ENCODE data around the gene TBC1D5. TPM values are rescaled to one million over a fixed set of nuclear protein-coding genes. Genes with fewer than 3 reads are reported as not detected.

Gene TBC1D5
- polyA plus RNA-seq, 1 experiment: 27.0 TPM

- TF ChIP-seq, protein P1, sequence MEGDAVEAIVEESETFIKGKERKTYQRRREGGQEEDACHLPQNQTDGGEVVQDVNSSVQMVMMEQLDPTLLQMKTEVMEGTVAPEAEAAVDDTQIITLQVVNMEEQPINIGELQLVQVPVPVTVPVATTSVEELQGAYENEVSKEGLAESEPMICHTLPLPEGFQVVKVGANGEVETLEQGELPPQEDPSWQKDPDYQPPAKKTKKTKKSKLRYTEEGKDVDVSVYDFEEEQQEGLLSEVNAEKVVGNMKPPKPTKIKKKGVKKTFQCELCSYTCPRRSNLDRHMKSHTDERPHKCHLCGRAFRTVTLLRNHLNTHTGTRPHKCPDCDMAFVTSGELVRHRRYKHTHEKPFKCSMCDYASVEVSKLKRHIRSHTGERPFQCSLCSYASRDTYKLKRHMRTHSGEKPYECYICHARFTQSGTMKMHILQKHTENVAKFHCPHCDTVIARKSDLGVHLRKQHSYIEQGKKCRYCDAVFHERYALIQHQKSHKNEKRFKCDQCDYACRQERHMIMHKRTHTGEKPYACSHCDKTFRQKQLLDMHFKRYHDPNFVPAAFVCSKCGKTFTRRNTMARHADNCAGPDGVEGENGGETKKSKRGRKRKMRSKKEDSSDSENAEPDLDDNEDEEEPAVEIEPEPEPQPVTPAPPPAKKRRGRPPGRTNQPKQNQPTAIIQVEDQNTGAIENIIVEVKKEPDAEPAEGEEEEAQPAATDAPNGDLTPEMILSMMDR (IDR thresholded peaks at IDR 0.05; ENCODE audit: insufficient read depth, low read depth, low read length): no peak
- ChIA-PET CTCF (no interaction called here), POLR2A (interaction anchor here (0.6 kb wide), 1 partner anchor 185 kb away, joined by 4 read pairs; no protein-coding TSS in a partner anchor)
- no peak for DNase-seq (ENCODE audit: low read depth)
- H3K4me3 ChIP-seq (ENCODE audit: low read depth, low read length): no peak overlapping the region
- no peaks in the 10 kb centered on the region for H3K36me3 ChIP-seq (ENCODE audit: control insufficient read depth, insufficient read depth, low read length)
- H3K27me3 ChIP-seq (ENCODE audit: control insufficient read depth, insufficient read depth, low read length): no peaks in the 10 kb centered on the region
These were observed 369.8 kb downstream of the TBC1D5 start for GRCh38 chr3:17372362-17373210.

- Histone ChIP-seq H3K4me3 (ENCODE audit: low read depth, low read length) (no peak overlapping the region), H3K27me3 (ENCODE audit: control insufficient read depth, insufficient read depth, low read length) (no peaks in the 10 kb centered on the region), H3K36me3 (ENCODE audit: control insufficient read depth, insufficient read depth, low read length) (no peaks in the 10 kb centered on the region)
- ChIA-PET POLR2A (no interaction called here), CTCF (no interaction called here)
- DNase-seq (ENCODE audit: low read depth): no peak
- TF ChIP-seq, protein P1 (IDR thresholded peaks at IDR 0.05; ENCODE audit: insufficient read depth, low read depth, low read length): no peak
These were observed 372.5 kb downstream of the TBC1D5 start for GRCh38 chr3:17369973-17370372.

DNA sequence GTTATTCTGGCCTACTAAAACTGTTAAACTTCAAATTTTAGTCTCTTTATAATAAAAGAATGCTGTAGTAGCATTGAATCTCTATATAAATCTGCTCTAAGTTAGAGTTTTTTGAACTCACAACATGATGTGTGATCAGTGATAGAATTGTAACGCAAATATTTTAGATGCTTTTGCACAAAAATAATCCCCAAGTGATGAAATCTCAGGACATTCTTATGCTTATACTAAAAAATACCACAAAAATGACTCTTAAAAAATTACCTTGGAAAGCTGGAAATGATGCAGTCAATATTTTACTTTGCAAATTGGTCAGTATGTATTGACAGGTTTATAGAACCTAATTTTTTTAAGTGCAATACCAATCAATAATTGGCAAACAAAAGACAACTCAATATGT, 375.3 kb downstream of the TBC1D5 start:
- Histone ChIP-seq H3K27me3 (ENCODE audit: control insufficient read depth, insufficient read depth, low read length) (no peaks in the 10 kb centered on the region), H3K36me3 (ENCODE audit: control insufficient read depth, insufficient read depth, low read length) (no peaks in the 10 kb centered on the region), H3K4me3 (ENCODE audit: low read depth, low read length) (no peak overlapping the region)
- ChIA-PET POLR2A (no interaction called here), CTCF (no interaction called here)
- TF ChIP-seq, protein P1 (IDR thresholded peaks at IDR 0.05; ENCODE audit: insufficient read depth, low read depth, low read length): no peak
- no peak for DNase-seq (ENCODE audit: low read depth)

DNA sequence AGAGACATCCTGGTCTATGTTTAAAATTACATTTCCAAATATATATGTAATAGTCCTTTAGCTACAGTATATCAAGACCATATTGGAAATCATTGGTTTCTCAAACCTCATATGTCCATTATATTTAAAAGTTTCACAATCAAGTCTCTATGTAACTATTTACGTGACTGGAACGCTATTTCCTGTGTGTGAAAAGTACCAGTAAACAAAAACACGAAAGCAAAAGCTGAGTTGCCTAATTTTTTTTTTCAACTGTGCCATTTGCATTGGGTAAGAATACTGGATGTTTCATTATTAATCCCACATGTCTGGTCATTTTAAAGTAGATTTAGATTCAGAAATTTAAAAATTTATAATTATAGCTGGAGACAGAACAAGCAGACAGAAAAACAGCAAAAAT, 381.4 kb downstream of the TBC1D5 start:
- POLR2A ChIA-PET: no interaction called here
- CTCF ChIA-PET: no interaction called here
- no peaks in the 10 kb centered on the region for H3K36me3 ChIP-seq (ENCODE audit: control insufficient read depth, insufficient read depth, low read length)
- TF ChIP-seq, protein P1 (IDR thresholded peaks at IDR 0.05; ENCODE audit: insufficient read depth, low read depth, low read length): no peak
- no peaks in the 10 kb centered on the region for H3K27me3 ChIP-seq (ENCODE audit: control insufficient read depth, insufficient read depth, low read length)
- DNase-seq (ENCODE audit: low read depth): peak; percentile 24
- no peak overlapping the region for H3K4me3 ChIP-seq (ENCODE audit: low read depth, low read length)

DNA sequence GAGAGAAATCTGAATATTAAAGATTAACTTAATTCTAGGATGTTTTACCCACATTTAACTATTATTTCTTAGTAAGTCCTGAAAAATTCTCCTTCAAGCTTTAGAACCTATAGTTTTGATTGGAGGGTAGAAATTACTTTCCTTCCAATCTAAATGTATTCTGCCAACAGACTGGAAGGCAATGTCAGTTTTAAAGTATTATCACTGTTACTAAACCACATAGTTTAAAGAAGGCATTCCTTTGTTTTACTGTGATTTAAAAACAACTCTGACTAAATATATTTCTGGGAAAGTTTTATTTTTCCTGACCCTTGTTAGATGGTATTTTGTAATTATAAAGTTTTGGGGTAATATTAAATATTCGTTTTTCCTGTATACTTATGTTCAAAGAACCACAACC, 382.5 kb downstream of the TBC1D5 start:
- ChIA-PET CTCF (no interaction called here), POLR2A (no interaction called here)
- H3K27me3 ChIP-seq (ENCODE audit: control insufficient read depth, insufficient read depth, low read length): no peaks in the 10 kb centered on the region
- TF ChIP-seq, protein P1 (IDR thresholded peaks at IDR 0.05; ENCODE audit: insufficient read depth, low read depth, low read length): no peak
- no peak for DNase-seq (ENCODE audit: low read depth)
- H3K36me3 ChIP-seq (ENCODE audit: control insufficient read depth, insufficient read depth, low read length): no peaks in the 10 kb centered on the region
- H3K4me3 ChIP-seq (ENCODE audit: low read depth, low read length): no peak overlapping the region
